Measurements from ENCODE around the gene KIF5C.
A peak's percentile ranks its signal among the peaks of the same experiment; 100 is the strongest.

Gene KIF5C

GRCh38 chr2:149020432-149020851 is 145.4 kb downstream of the KIF5C start:
- DNase-seq: no peak

GRCh38 chr2:149021271-149021719 is 146.3 kb downstream of the KIF5C start:
- no peak for DNase-seq

- DNase-seq: no peak
Observed at GRCh38 chr2:149021761-149022160, 146.7 kb downstream of the KIF5C start.

DNA sequence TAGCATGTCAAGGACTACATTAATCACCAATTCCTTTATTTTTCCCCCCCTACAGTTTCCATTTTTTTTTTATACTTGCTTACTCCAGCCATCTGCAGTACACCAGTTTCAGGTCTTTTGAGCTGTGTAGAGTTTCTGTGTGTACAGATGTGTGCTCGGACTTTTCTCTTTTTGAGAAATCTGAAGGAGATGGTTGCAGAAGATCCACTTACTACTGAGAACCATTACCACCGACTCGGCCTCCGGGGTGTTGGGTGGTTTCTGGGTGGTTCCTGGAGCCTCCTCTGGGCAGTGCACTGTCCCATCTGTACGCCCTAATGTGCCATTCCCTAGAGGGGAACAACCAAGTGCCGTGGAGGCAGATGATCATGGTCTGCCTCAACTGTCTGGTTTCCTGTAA is 148.1 kb downstream of the KIF5C start:
- DNase-seq: no peak

DNA sequence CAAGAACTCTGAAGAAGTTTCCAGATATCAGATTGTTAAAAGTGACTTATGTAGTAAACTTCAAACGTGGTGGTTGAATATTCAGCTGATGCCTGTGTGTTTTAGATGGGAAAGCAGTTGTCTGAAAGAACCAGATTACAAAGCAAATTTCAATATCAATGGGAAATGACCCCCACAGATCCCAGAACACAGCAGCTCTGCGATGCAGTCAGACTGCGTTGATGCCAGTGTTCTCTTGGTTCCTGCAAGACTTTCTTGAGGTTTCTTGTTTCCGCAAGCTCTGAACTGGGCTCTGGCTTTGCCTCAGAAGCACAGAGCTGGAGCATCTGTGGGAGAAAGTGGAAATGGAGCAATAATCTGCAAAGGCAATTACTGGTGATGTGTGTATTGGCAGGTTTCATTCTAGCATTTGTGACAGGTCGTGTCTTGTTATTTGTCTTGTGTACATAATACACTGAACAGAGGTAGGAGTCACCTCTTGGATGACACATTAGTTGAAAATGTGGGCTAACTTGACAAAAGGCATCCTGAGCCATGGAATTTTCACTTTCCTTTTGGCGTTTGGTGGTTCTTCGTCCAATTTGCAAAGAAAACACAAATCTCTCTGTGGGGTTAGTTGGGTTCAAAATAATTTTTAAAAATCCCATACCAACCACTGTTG is 152.7 kb downstream of the KIF5C start:
- no peak for DNase-seq

- no peak for DNase-seq
Observed at GRCh38 chr2:149028377-149028776, 153.3 kb downstream of the KIF5C start.

DNA sequence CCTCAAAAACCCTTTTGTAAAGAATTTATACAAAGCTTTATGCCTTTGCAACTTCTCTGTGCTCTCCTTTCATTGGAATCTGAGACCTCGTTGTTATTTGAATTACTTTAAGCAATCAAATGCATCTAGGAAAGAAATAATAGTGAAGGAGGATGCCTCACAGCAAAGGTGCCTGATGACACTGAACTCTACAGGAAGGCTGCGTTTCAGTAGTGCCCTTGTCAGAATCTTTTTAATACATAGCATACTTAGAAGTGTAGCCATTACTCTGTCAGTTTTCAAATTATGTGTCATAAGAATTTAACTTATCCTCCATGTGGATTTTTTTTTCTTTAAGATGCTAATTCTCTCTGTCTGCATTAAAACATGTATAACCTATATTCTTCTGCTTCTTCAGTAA is 153.9 kb downstream of the KIF5C start:
- DNase-seq: no peak

DNA sequence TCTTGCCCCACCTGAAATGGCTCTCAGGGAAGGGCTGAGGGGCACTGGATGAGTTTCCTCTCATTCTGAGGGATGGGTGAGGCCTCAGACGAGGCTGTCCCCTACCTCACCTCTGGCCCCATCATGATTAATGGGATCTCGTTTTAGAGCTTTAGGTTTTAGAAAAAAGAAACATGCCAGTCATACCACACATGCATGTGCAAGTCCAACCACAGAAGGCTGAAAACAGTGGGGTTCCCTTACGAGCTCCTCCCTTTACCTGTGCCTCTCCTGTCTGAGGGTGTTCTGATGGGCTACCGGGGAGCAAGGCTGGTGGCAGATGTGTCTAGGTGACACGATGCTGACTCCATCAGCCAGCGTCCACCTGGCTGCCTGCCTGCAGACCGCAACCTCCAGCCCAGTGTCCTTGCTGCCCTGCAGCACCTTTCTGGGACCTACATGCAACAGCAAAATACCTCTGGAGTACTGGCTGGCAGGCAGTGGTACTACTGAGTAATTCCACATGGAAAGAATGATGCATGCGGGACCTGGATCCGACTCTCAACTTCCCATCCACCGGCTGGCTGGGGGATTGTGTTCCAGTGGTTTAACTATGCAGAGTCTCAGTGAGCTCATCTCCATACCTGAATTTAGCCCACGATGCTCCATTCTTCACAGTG is 154.4 kb downstream of the KIF5C start:
- DNase-seq: no peak

- no peak for DNase-seq
Observed at GRCh38 chr2:149031396-149031795, 156.4 kb downstream of the KIF5C start.

DNA sequence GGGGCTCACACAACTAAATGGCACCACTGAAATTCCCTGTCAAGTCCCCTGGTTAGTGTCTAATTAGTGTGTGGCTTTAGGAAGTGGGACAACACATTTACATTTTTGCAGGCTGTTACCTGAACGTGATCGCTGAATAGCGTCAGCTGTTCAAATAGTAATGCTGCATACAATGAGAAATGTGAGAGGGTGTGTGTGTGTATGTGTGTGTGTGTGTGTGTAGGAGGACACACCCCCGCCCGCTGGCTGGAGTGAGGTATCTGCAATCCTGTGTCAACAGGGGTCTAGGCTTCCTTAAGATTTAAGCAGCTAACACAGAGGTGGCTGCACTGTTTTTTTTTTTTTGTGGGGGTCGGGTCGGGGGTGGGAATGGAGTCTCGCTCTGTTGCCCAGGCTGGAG is 158.7 kb downstream of the KIF5C start:
- no peak for DNase-seq

DNA sequence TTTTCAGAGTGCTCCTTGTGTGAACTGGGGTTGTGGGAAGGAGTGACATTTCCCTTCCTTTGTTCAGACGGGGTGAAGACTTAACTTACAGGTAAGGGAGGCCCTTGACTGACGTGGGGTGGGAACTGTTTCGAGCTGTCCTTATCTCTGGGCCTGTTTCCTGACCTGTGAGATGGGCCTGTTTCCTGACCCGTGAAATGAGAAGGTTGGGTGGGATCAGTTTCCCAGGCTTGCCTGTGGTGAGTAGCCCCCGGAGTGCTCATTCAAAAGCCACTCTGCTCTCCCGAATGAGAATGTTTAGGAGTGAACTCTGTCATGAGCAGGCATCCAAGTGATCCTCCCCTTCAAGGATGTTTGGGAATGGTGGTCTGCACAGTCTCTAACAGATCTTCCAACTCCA is 159.4 kb downstream of the KIF5C start:
- no peak for DNase-seq

GRCh38 chr2:149036507-149037293 is 161.7 kb downstream of the KIF5C start:
- DNase-seq: no peak

DNA sequence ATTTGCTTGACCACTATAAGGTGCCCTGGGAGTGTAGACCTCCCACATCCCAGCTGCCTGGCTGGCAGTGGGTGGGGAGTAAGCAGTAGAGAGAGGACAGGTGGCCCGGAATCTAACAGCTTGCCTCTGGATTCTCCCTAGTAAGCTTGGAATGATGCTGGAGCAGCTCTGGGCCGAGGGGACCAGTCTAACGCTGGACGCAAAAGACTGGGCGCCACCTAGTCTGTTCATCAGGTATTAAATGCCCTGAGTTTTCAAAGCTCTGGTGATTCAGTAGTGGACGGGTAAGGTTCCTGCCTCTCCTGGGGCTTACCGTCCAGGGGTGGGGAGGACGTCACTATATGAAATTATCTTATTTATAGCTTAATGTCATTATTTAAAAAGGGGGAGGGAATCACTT is 162.8 kb downstream of the KIF5C start:
- DNase-seq: no peak

DNA sequence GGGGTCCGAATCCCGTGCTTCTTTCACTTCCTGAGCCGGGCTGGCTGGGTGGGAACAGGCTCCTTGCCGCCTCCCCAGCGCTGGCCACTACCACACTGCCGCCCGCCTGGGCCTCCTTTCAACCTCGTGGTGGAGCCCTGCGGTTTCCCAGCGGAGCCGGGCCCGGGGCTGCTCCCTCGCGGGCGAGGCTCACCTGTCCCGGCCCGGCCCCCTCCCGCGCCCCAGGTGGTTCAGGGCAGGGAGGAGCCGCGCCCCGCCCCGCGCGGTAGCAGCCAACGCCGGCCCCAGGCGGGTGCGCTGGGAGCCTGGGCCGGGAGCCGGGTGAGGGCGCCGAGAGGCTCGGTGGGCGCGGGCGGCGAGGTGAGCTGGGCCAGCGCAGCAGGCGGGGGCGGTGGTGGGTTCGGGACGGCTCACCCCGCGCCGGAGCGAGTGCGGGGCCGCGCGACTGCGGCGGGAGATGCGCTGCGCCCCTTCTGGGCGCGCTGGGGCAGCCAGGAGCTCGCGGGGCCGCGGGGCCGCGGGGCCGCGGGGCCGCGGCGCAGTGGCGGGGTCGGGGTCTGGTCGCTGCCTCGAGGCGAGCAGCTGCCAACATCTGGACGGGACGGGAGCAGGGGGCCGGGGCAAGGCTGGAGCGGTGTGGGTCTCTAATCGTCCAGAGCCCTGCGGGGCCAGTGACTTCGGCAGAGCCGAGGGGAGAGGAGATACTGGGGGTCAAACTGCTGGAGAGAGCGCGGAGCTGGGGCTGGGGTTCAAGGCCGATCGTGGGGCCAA is 163.6 kb downstream of the KIF5C start, which contains the start of gene LYPD6B:
TSS of gene LYPD6B (plus strand) at position 258 of the 771 bp plus-strand sequence. CDS start 92,250 bp downstream, outside the sequence.
- peak; percentile 22 for DNase-seq

- no peak for DNase-seq
Observed at GRCh38 chr2:149039213-149039724, 164.2 kb downstream of the KIF5C start.

GRCh38 chr2:149040451-149040850 is 165.4 kb downstream of the KIF5C start:
- no peak for DNase-seq

GRCh38 chr2:149041482-149041881 is 166.5 kb downstream of the KIF5C start:
- no peak for DNase-seq

DNA sequence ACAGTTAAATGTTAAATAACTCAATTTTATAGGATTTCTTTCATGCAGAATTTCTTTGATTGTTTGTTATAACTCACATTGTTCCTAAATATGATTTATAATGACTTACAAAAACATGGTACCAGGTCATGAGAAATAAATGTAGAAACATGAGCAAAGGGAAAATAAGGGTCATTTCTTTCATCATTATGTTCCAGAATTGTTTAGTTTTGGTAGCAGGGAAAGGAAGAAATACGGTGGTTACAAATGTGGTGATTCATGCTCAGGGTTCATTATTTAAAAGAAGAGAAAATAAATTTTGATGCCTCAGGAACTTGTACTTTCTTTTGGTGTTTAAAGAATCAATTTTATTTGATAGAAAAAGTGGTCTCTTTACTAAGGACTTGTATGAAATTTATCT is 167.9 kb downstream of the KIF5C start:
- DNase-seq: no peak

- no peak for DNase-seq
Observed at GRCh38 chr2:149044500-149044899, 169.5 kb downstream of the KIF5C start.

GRCh38 chr2:149047118-149047517 is 172.1 kb downstream of the KIF5C start:
- DNase-seq: no peak

- DNase-seq: no peak
Observed at GRCh38 chr2:149049142-149049541, 174.1 kb downstream of the KIF5C start.

DNA sequence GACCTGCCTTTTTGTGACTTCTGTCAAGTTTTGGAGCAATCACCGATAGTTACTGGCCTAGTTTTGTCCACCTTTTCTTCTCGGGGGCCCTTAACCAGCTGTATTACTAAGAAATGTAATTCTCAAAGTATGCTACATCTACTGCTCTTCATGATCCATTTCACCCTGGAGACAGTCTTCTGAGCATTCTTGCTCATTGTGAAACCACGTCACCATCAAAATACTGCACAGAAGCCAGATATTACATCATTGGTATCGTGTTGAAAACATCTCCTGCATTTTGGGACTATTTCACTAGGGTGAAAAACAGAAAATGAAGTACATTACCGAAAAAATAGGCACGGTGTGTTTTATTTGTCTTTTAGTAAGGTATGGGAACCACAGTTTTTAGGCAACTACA is 175.2 kb downstream of the KIF5C start:
- DNase-seq: no peak

DNA sequence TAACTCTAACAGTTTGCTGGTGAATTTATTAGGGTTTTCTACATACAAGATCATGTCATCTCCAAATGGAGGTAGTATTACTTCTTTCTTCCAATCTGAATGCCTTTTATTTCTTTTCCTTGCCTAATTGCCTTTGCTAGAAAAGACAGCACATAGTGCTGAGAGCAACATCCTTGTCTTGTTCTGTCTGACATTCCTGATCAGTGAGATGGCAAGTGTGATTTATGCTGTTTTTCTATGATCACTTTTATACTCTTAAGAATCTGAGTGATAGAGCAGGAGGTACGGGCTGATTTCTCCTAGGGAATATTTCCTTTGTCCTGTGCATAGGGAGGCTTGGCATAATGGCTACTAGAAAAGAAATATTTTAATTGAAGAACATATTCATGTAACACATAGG is 180.7 kb downstream of the KIF5C start:
- DNase-seq: no peak
